ENCODE measurements around the gene ARGLU1.

The ARGLU1 gene

DNA sequence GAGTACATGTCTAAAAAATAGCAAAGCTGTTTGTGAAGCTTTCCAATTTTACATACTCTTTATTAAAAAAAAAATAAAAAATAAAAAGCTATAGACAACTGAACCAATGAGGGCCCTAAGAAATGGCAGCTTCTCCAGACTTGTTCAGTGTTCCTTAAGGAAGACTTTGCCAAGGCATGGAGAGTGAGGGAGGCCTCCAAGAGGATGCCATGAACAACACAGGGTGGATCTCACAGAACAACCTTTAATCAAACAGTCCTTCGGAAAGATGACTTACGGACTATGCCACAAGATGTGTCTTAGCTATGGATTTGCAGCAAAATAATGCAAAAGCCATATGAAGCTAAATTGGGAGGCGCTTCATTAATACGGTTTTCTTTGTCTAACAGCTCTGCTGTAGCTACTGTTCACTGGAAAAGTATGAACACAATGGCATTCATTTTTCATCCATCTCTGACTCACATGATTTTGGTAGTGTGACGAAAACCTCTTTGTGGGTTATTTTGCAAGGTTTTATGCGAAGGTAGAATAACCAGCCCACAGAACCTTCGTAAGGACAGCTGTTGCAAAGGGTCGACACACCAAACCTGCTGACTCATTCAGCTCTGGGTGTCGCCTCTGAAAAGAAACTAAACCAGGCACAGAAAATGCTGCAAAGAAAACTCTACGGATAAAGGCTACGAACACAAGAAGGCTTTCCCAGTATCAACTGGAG is 60.2 kb downstream of the ARGLU1 start:
- Histone ChIP-seq H3K36me3 (ENCODE audit: insufficient read depth, low read length) (no peaks in the 10 kb centered on the region), H3K9ac (ENCODE audit: insufficient read length) (no peak overlapping the region)

DNA sequence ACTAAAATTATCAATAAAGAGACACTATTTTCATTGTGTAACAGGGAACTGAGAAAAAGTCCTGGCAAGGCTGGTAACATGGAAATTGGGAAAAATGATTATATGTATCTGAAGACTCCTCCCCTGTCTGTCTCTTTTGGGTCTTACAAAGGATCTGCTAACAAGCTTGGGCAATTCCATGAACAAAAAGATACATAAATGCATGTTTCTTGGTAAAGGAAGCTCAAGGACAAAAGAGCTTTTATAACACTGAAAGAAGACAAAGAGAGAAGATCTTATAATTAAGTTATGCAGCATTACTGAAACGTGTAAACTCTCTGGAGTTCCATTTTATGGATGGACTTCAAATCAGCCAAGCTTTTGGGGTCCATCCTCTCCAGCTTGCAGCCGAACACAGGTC is 61.7 kb downstream of the ARGLU1 start:
- Histone ChIP-seq H3K9me3 (ENCODE audit: low read depth, low read length) (no peaks in the 10 kb centered on the region), H3K4me3 (no peak overlapping the region), H3K27ac (no peak overlapping the region), H3K9ac (ENCODE audit: insufficient read length) (no peak overlapping the region), H3K36me3 (ENCODE audit: insufficient read depth, low read length) (no peaks in the 10 kb centered on the region)
- TF ChIP-seq EZH2 (IDR thresholded peaks at IDR 0.05) (no peak), POLR2AphosphoS5 (IDR thresholded peaks at IDR 0.05; ENCODE audit: borderline replicate concordance, low read depth, low read length) (no peak), FOXP2 (optimal IDR thresholded peaks at IDR 0.05; ENCODE audit: control extremely low read depth, extremely low read length, insufficient read depth) (no peak)
- DNase-seq (ENCODE audit: low read depth, low spot score) = no peak

More for the DNA sequence above, 60.2 kb downstream of the ARGLU1 start:
- no peak for DNase-seq (ENCODE audit: low read depth, low spot score)
- H3K4me3 ChIP-seq = no peak overlapping the region
- no peaks in the 10 kb centered on the region for H3K9me3 ChIP-seq (ENCODE audit: low read depth, low read length)
- no peak overlapping the region for H3K27ac ChIP-seq
- TF ChIP-seq POLR2AphosphoS5 (IDR thresholded peaks at IDR 0.05; ENCODE audit: borderline replicate concordance, low read depth, low read length) (no peak), EZH2 (IDR thresholded peaks at IDR 0.05) (no peak), FOXP2 (optimal IDR thresholded peaks at IDR 0.05; ENCODE audit: control extremely low read depth, extremely low read length, insufficient read depth) (no peak)

DNA sequence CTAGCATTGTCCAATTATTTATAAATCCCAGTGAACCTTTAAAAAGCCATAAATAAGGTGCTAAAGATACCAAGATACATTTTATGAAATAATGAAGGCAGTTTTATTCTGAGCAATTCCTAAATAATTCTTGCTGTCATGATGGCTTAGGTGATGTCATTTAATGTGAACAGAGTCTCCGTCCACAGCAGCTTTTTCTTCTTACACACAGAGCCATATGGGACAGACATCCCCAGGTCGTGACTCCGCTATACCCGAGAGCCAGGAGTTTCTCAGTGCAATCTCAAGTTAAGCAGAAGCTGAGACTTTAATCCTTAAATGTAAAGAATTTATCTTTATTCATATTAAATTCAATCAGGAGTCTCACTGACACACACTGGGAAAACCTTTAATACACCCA is 62.2 kb downstream of the ARGLU1 start:
- H3K4me3 ChIP-seq = no peak overlapping the region
- H3K9ac ChIP-seq (ENCODE audit: insufficient read length) = no peak overlapping the region
- no peak overlapping the region for H3K27ac ChIP-seq
- H3K36me3 ChIP-seq (ENCODE audit: insufficient read depth, low read length) = no peaks in the 10 kb centered on the region
- no peaks in the 10 kb centered on the region for H3K9me3 ChIP-seq (ENCODE audit: low read depth, low read length)
- no peak for DNase-seq (ENCODE audit: low read depth, low spot score)
- TF ChIP-seq FOXP2 (optimal IDR thresholded peaks at IDR 0.05; ENCODE audit: control extremely low read depth, extremely low read length, insufficient read depth) = no peak
- no peak for TF ChIP-seq POLR2AphosphoS5 (IDR thresholded peaks at IDR 0.05; ENCODE audit: borderline replicate concordance, low read depth, low read length)
- no peak for TF ChIP-seq EZH2 (IDR thresholded peaks at IDR 0.05)

DNA sequence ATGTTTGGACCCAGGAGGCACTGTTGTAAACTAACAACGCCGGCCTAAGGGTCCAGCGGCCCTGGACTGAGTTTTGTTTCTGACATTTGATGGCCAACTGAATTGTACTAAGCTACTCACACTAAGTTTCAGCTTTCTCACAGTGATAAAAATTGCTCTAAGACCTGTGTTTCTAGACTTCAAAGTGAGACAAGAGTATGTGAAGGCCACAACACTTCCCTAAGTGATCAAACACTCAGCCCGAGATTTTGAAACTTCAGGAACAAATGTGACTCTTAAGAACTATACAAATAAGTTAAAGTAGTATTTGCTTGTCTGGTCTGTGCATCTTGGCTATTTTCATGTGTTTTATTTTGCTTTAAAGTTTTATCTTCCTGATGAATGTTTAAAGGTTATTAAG is 62.6 kb downstream of the ARGLU1 start:
- no peak overlapping the region for H3K27ac ChIP-seq
- no peaks in the 10 kb centered on the region for H3K9me3 ChIP-seq (ENCODE audit: low read depth, low read length)
- H3K9ac ChIP-seq (ENCODE audit: insufficient read length) = no peak overlapping the region
- no peak for DNase-seq (ENCODE audit: low read depth, low spot score)
- H3K36me3 ChIP-seq (ENCODE audit: insufficient read depth, low read length) = no peaks in the 10 kb centered on the region
- TF ChIP-seq EZH2 (IDR thresholded peaks at IDR 0.05) (no peak), FOXP2 (optimal IDR thresholded peaks at IDR 0.05; ENCODE audit: control extremely low read depth, extremely low read length, insufficient read depth) (no peak), POLR2AphosphoS5 (IDR thresholded peaks at IDR 0.05; ENCODE audit: borderline replicate concordance, low read depth, low read length) (no peak)
- no peak overlapping the region for H3K4me3 ChIP-seq

DNA sequence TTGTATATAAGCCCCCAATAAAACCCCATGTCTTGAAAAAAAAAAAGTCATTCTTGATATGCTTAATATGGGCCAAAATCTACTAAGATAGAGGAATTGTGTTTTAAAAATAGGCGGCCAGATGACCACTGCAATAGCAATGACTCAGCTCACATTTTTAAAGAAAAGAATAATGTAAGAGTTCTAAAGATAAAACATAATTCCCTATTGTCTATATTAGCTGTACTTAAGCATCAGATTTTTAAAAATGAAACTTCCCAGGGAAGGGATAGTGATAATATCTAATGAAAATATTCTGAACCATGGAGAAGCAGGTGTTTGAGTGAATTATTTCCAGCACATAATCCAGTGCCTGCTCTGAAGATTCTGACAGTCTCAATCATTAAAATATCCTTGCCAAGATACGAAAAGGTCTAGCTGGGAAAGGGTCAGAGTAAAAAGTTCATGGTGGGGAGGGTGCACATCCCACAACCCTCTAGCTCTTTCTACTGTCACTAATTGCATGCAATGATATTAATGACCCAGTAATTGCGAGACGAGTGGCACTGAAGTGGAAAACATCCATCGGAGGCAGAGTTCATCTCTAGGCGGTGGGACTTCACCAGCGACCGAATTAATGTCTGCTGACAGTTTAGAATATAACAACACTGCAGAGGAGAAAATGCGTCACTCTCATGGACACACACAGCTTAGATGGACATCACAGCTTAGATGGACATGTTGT is 64.0 kb downstream of the ARGLU1 start:
- DNase-seq (ENCODE audit: low read depth, low spot score) = no peak
- Histone ChIP-seq H3K9ac (ENCODE audit: insufficient read length) (no peak overlapping the region), H3K36me3 (ENCODE audit: insufficient read depth, low read length) (no peaks in the 10 kb centered on the region), H3K9me3 (ENCODE audit: low read depth, low read length) (no peaks in the 10 kb centered on the region), H3K27ac (no peak overlapping the region), H3K4me3 (no peak overlapping the region)
- TF ChIP-seq FOXP2 (optimal IDR thresholded peaks at IDR 0.05; ENCODE audit: control extremely low read depth, extremely low read length, insufficient read depth) = no peak
- TF ChIP-seq POLR2AphosphoS5 (IDR thresholded peaks at IDR 0.05; ENCODE audit: borderline replicate concordance, low read depth, low read length) = no peak
- no peak for TF ChIP-seq EZH2 (IDR thresholded peaks at IDR 0.05)

DNA sequence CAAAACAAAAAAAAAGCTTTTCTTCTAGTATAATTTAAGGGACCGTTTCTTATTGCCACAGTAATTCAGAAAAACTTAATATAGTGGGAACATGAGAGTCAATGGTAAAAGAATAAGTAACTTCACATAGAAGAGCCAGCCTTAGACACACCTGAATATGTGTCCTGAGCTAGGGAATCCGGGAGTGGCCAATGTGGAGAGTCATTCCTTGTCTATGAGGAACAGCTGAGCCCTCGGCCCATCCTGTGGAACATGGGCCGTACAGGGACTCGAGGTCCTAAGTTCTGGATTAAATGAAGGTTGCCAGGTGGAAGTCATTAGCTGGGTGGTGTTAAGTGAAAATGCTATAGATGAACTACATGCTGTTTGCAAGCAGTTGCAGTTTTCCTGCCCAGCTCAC is 64.7 kb downstream of the ARGLU1 start:
- no peak for TF ChIP-seq FOXP2 (optimal IDR thresholded peaks at IDR 0.05; ENCODE audit: control extremely low read depth, extremely low read length, insufficient read depth)
- no peak for TF ChIP-seq POLR2AphosphoS5 (IDR thresholded peaks at IDR 0.05; ENCODE audit: borderline replicate concordance, low read depth, low read length)
- no peaks in the 10 kb centered on the region for H3K9me3 ChIP-seq (ENCODE audit: low read depth, low read length)
- H3K4me3 ChIP-seq = no peak overlapping the region
- no peak for DNase-seq (ENCODE audit: low read depth, low spot score)
- no peaks in the 10 kb centered on the region for H3K36me3 ChIP-seq (ENCODE audit: insufficient read depth, low read length)
- H3K27ac ChIP-seq = no peak overlapping the region
- no peak overlapping the region for H3K9ac ChIP-seq (ENCODE audit: insufficient read length)

DNA sequence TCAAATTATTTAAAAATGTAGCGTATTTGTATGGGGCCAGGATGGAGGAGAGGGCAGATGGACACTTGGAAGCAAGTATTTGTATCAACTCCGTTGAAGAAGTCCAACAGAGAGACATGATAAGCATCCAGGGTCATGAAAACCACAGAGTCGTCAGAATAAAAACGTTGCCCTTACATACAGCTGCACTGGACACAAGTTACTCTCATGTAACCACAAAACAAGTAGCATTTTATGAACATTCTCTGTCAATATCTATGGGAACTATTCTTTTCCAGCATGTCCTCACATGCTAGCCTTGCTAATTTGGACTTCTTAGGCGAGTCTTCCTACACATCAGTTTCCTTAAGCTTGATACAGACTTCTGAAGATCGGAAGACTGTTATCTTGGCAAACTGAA is 67.5 kb downstream of the ARGLU1 start:
- TF ChIP-seq POLR2AphosphoS5 (IDR thresholded peaks at IDR 0.05; ENCODE audit: borderline replicate concordance, low read depth, low read length) (no peak), FOXP2 (optimal IDR thresholded peaks at IDR 0.05; ENCODE audit: control extremely low read depth, extremely low read length, insufficient read depth) (no peak), EZH2 (IDR thresholded peaks at IDR 0.05) (no peak)
- no peak overlapping the region for H3K27ac ChIP-seq
- H3K9ac ChIP-seq (ENCODE audit: insufficient read length) = no peak overlapping the region
- H3K4me3 ChIP-seq = no peak overlapping the region
- no peaks in the 10 kb centered on the region for H3K9me3 ChIP-seq (ENCODE audit: low read depth, low read length)
- no peaks in the 10 kb centered on the region for H3K36me3 ChIP-seq (ENCODE audit: insufficient read depth, low read length)
- no peak for DNase-seq (ENCODE audit: low read depth, low spot score)

DNA sequence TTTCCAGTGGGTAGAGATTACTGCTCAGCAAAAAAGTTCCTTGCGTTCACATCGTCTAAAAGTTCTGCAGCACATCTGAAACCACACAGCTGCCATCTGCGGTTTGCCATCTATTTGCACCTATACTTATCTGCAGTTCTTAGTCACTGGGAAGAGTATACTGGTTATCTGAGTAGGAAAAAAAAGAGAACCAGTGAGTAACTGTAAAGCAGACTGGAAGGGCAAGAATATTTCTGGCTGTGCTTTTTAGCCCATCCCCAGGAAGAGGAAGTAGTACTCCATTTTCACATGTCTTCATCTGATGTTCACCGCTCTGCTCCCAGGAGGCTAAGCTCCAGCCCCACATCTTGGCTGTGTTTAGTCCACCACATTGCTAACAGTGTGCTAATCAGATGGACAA is 68.0 kb downstream of the ARGLU1 start:
- Histone ChIP-seq H3K27ac (peak overlapping the region; percentile 72), H3K9ac (ENCODE audit: insufficient read length) (peak overlapping the region; percentile 4), H3K4me3 (peak overlapping the region; percentile 6), H3K9me3 (ENCODE audit: low read depth, low read length) (no peaks in the 10 kb centered on the region), H3K36me3 (ENCODE audit: insufficient read depth, low read length) (no peaks in the 10 kb centered on the region)
- no peak for DNase-seq (ENCODE audit: low read depth, low spot score)
- TF ChIP-seq FOXP2 (optimal IDR thresholded peaks at IDR 0.05; ENCODE audit: control extremely low read depth, extremely low read length, insufficient read depth) = no peak
- TF ChIP-seq POLR2AphosphoS5 (IDR thresholded peaks at IDR 0.05; ENCODE audit: borderline replicate concordance, low read depth, low read length) = no peak
- no peak for TF ChIP-seq EZH2 (IDR thresholded peaks at IDR 0.05)

Data from SK-N-MC (cell line).